NCI-H510A treated with DMSO at 0.1 percent for 48 hours (cell line): ENCODE data around the gene PNPT1.
"Not testable (repeated sequence)": the region's sequence is repeated elsewhere in the genome, so short reads cannot be mapped to it uniquely, and the experiment has no call there.

Source experiments
- DNase-seq: peaks from one replicate; lab custom pipeline; 2025; lab: John Stamatoyannopoulos, UW

The PNPT1 gene

GRCh38 chr2:55596795-55597194 lies 96.8 kb downstream of the PNPT1 start:
- not testable (repeated sequence) for DNase-seq

- DNase-seq: no peak
Measured at GRCh38 chr2:55595536-55595935, 98.1 kb downstream of the PNPT1 start.

- DNase-seq: no peak
Measured at GRCh38 chr2:55592130-55592529, 101.5 kb downstream of the PNPT1 start.

- no peak for DNase-seq
Measured at GRCh38 chr2:55590810-55591440, 102.7 kb downstream of the PNPT1 start.

GRCh38 chr2:55585451-55586080 lies 108.1 kb downstream of the PNPT1 start:
- DNase-seq: no peak
